Neural cell (in vitro differentiated cells): ENCODE data around the gene FGFR4.

ENCODE experiments used
- EP300 ChIP-seq: fragments of 450-650 bp; conservative IDR thresholded peaks from 2 replicates; pipeline ENCODE4 v1.6.1; 2014; ENCODE audit warnings: antibody characterized with exemption, mild to moderate bottlenecking, moderate library complexity; ENCODE audit not compliant: poor library complexity, severe bottlenecking
- EZH2 ChIP-seq: fragments of 200-600, 300-800 bp; shearing (Covaris generic), sonication (generic); IDR thresholded peaks from 2 replicates; pipeline ENCODE4 v1.6.1; 2014; ENCODE audit warnings: antibody characterized with exemption, low read length, borderline replicate concordance, mild to moderate bottlenecking; ENCODE audit not compliant: insufficient read depth, poor library complexity, severe bottlenecking
- MXI1 ChIP-seq: fragments of 450-650 bp; conservative IDR thresholded peaks from 2 replicates; pipeline ENCODE4 v1.6.1; 2014; ENCODE audit warnings: antibody characterized with exemption, mild to moderate bottlenecking; ENCODE audit not compliant: poor library complexity, severe bottlenecking
- POLR2AphosphoS5 ChIP-seq: IDR thresholded peaks from 2 replicates; pipeline ENCODE4 v1.6.1; 2012
- RAD21 ChIP-seq: fragments of 450-650 bp; conservative IDR thresholded peaks from 2 replicates; pipeline ENCODE4 v1.6.1; 2014; ENCODE audit warnings: antibody characterized with exemption, mild to moderate bottlenecking, moderate library complexity
- SMC3 ChIP-seq: fragments of 450-650 bp; conservative IDR thresholded peaks from 2 replicates; pipeline ENCODE4 v1.6.1; 2014; ENCODE audit warnings: antibody characterized with exemption, mild to moderate bottlenecking, moderate library complexity; ENCODE audit not compliant: poor library complexity
- TAF1 ChIP-seq: IDR thresholded peaks from 2 replicates; pipeline ENCODE4 v1.6.1; 2012; ENCODE audit warnings: low read depth
- TF ChIP-seq, protein P1 (sequence below): fragments of 450-650 bp; IDR thresholded peaks from 2 replicates; pipeline ENCODE4 v1.5.1; 2014; ENCODE audit warnings: antibody characterized with exemption, mild to moderate bottlenecking, moderate library complexity; ENCODE audit not compliant: poor library complexity, severe bottlenecking

- TF ChIP-seq, protein P1, sequence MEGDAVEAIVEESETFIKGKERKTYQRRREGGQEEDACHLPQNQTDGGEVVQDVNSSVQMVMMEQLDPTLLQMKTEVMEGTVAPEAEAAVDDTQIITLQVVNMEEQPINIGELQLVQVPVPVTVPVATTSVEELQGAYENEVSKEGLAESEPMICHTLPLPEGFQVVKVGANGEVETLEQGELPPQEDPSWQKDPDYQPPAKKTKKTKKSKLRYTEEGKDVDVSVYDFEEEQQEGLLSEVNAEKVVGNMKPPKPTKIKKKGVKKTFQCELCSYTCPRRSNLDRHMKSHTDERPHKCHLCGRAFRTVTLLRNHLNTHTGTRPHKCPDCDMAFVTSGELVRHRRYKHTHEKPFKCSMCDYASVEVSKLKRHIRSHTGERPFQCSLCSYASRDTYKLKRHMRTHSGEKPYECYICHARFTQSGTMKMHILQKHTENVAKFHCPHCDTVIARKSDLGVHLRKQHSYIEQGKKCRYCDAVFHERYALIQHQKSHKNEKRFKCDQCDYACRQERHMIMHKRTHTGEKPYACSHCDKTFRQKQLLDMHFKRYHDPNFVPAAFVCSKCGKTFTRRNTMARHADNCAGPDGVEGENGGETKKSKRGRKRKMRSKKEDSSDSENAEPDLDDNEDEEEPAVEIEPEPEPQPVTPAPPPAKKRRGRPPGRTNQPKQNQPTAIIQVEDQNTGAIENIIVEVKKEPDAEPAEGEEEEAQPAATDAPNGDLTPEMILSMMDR: no peak
- TF ChIP-seq EP300 (no peak), POLR2AphosphoS5 (no peak), EZH2 (no peak), SMC3 (no peak), RAD21 (no peak), MXI1 (no peak), TAF1 (no peak)
These were observed 2.4 kb downstream of the FGFR4 start for GRCh38 chr5:177089127-177089526.
